Measurements from ENCODE around the gene SPATA13. TPM values are rescaled to one million over a fixed set of nuclear protein-coding genes. Genes with fewer than 3 reads are reported as not detected.
"Not testable (repeated sequence)": the region's sequence is repeated elsewhere in the genome, so short reads cannot be mapped to it uniquely, and the experiment has no call there.

Gene SPATA13
- total RNA-seq, 1 donor from 2014 or later = 5.1 TPM

DNA sequence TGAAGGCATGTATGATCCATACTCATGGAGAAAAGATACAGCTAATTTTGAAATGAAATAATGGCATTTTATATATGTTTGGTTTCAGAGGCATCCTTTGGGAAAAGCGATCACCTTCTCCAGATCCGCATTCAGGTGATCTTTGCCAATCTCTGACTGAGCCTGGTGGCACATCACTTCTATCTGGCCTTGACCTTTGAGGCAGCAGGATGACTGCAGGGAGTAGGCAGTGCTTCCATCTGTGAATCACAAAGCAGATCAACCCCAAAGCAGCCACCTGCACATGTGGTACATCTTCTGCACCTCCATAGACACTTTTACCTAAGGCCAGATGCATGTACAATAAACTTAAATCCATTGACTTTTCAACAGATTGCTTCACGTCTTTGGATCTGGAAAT, 53.4 kb downstream of the SPATA13 start:
- H3K27ac Mint-ChIP-seq (ENCODE audit: unreplicated experiment) = no peak overlapping the region

GRCh38 chr13:24214528-24214927, 54.0 kb downstream of the SPATA13 start:
- Mint-ChIP-seq H3K4me3 (ENCODE audit: unreplicated experiment) (no peak overlapping the region), H3K27me3 (ENCODE audit: low read depth) (no peaks in the 10 kb centered on the region), H3K27ac (ENCODE audit: unreplicated experiment) (no peak overlapping the region), H3K36me3 (ENCODE audit: low read depth) (no peaks in the 10 kb centered on the region), H3K9me3 (ENCODE audit: low read depth) (no peaks in the 10 kb centered on the region), H3K4me1 (ENCODE audit: low read depth) (peaks cover 6% of the 10 kb centered on the region)
- DNase-seq (ENCODE audit: low spot score) = no peak
- no peak for TF ChIP-seq CTCF (IDR thresholded peaks at IDR 0.05)

More for the DNA sequence above, 53.4 kb downstream of the SPATA13 start:
- no peak for TF ChIP-seq CTCF (IDR thresholded peaks at IDR 0.05)
- H3K4me1 Mint-ChIP-seq (ENCODE audit: low read depth) = peaks cover 6% of the 10 kb centered on the region
- no peaks in the 10 kb centered on the region for H3K9me3 Mint-ChIP-seq (ENCODE audit: low read depth)
- no peak overlapping the region for H3K4me3 Mint-ChIP-seq (ENCODE audit: unreplicated experiment)
- H3K27me3 Mint-ChIP-seq (ENCODE audit: low read depth) = no peaks in the 10 kb centered on the region
- DNase-seq (ENCODE audit: low spot score) = no peak
- no peaks in the 10 kb centered on the region for H3K36me3 Mint-ChIP-seq (ENCODE audit: low read depth)

DNA sequence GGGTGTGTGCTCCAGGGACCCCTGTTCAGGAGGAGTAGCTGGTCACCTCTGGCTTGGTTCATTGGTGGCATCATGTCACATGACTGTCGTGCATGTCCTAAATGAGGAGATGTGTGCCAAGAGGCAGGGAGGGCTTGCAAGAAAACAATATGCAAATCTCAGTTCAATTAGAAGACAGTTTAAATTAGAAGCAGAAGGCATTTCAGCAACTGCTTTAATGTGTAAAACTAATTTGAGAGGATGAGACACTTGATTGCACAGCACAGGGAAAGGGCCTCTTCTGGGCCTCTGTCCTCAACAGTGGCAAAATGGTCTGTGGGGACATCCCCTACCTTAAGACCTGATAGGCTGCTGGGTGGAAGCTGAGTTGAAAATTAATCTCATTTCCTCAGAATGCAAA, 54.6 kb downstream of the SPATA13 start:
- Mint-ChIP-seq H3K4me3 (ENCODE audit: unreplicated experiment) (no peak overlapping the region), H3K27ac (ENCODE audit: unreplicated experiment) (no peak overlapping the region), H3K36me3 (ENCODE audit: low read depth) (no peaks in the 10 kb centered on the region), H3K4me1 (ENCODE audit: low read depth) (peaks cover 6% of the 10 kb centered on the region), H3K27me3 (ENCODE audit: low read depth) (no peaks in the 10 kb centered on the region), H3K9me3 (ENCODE audit: low read depth) (no peaks in the 10 kb centered on the region)
- no peak for TF ChIP-seq CTCF (IDR thresholded peaks at IDR 0.05)
- no peak for DNase-seq (ENCODE audit: low spot score)

DNA sequence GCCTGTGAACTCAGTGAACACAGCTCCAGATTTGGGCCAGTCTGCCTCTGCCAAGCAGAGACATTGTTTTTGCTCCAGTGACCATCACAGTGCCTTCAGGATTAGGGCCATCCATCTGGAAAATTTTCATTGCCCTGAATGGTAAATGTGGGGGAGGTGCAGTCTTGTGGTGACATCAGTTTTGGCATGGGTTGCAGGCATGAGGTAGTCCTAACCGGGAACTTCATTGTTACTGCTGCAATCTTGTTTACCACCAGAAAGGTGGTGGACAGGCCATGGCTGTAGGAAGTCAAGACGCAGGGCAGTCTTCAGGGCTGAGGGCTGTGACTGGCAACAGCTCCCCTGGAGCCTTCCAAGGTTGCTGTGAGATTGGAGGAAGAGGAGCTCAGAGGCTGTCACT, 55.2 kb downstream of the SPATA13 start:
- no peak overlapping the region for H3K27ac Mint-ChIP-seq (ENCODE audit: unreplicated experiment)
- H3K27me3 Mint-ChIP-seq (ENCODE audit: low read depth) = no peaks in the 10 kb centered on the region
- no peaks in the 10 kb centered on the region for H3K36me3 Mint-ChIP-seq (ENCODE audit: low read depth)
- DNase-seq (ENCODE audit: low spot score) = no peak
- H3K4me1 Mint-ChIP-seq (ENCODE audit: low read depth) = peaks cover 6% of the 10 kb centered on the region
- no peak for TF ChIP-seq CTCF (IDR thresholded peaks at IDR 0.05)
- H3K9me3 Mint-ChIP-seq (ENCODE audit: low read depth) = no peaks in the 10 kb centered on the region
- no peak overlapping the region for H3K4me3 Mint-ChIP-seq (ENCODE audit: unreplicated experiment)

- Mint-ChIP-seq H3K27me3 (ENCODE audit: low read depth) (no peaks in the 10 kb centered on the region), H3K4me1 (ENCODE audit: low read depth) (peaks cover 6% of the 10 kb centered on the region), H3K9me3 (ENCODE audit: low read depth) (no peaks in the 10 kb centered on the region), H3K36me3 (ENCODE audit: low read depth) (no peaks in the 10 kb centered on the region), H3K27ac (ENCODE audit: unreplicated experiment) (no peak overlapping the region), H3K4me3 (ENCODE audit: unreplicated experiment) (no peak overlapping the region)
- no peak for TF ChIP-seq CTCF (IDR thresholded peaks at IDR 0.05)
- no peak for DNase-seq (ENCODE audit: low spot score)
Observed at GRCh38 chr13:24216176-24216575, 55.7 kb downstream of the SPATA13 start.

- H3K27ac Mint-ChIP-seq (ENCODE audit: unreplicated experiment) = peak overlapping the region; percentile 28
- H3K4me1 Mint-ChIP-seq (ENCODE audit: low read depth); DNase-seq (ENCODE audit: low spot score); H3K9me3 Mint-ChIP-seq (ENCODE audit: low read depth); H3K27me3 Mint-ChIP-seq (ENCODE audit: low read depth); H3K36me3 Mint-ChIP-seq (ENCODE audit: low read depth); H3K4me3 Mint-ChIP-seq (ENCODE audit: unreplicated experiment): not testable (repeated sequence)
Observed at GRCh38 chr13:24216779-24217178, 56.3 kb downstream of the SPATA13 start.
